Kidney (tissue), 14 donors: ENCODE data around the gene PLCB3. TPM values are rescaled to one million over a fixed set of nuclear protein-coding genes. Genes with fewer than 3 reads are reported as not detected.

Experiments
- DNase-seq, 5 donors: peaks; one replicate each; pipeline ENCODE4 v3.0.0-alpha.2; 2013 to 2020
- FAIRE-seq: peaks from 2 replicates; lab custom pipeline; 2012; peaks lifted over from hg19 to GRCh38; lab: Jason Lieb, UNC
- H3K27ac ChIP-seq, 2 donors: one replicate each; pipeline ENCODE4 v1.7.0; 2013; ENCODE audit warnings: low read depth in 2 of 2, low read length in 2 of 2, inconsistent platforms in 1 of 2
- H3K27me3 ChIP-seq: one replicate; pipeline ENCODE4 v1.7.1; 2013; ENCODE audit warnings: low read length, inconsistent platforms; ENCODE audit not compliant: control insufficient read depth, insufficient read depth
- H3K36me3 ChIP-seq, 3 donors: one replicate each; pipeline versions ENCODE4 v1.7.0 to v1.7.1; 2013; ENCODE audit warnings: low read length in 3 of 3, control low read depth in 1 of 3, inconsistent platforms in 1 of 3; ENCODE audit not compliant: insufficient read depth in 3 of 3, control insufficient read depth in 2 of 3
- H3K4me1 ChIP-seq, 3 donors: one replicate each; pipeline versions ENCODE4 v1.7.0 to v1.7.1; 2013; ENCODE audit warnings: low read length in 3 of 3, inconsistent platforms in 1 of 3, low read depth in 1 of 3; ENCODE audit not compliant: control insufficient read depth in 2 of 3, insufficient read depth in 2 of 3
- H3K4me3 ChIP-seq, 3 donors: one replicate each; pipeline versions ENCODE4 v1.7.0 to v1.8.1; 2013; ENCODE audit warnings: low read length in 3 of 3, control low read depth in 1 of 3, inconsistent platforms in 1 of 3
- H3K9ac ChIP-seq, 3 donors: one replicate each; pipeline versions ENCODE4 v1.7.0 to v1.7.1; 2013; ENCODE audit warnings: low read length in 3 of 3, control low read depth in 1 of 3, inconsistent platforms in 1 of 3
- H3K9me3 ChIP-seq, 3 donors: one replicate each; pipeline versions ENCODE4 v1.7.0 to v1.7.1; 2013; ENCODE audit warnings: low read length in 3 of 3, control low read depth in 1 of 3, inconsistent platforms in 1 of 3; ENCODE audit not compliant: control insufficient read depth in 2 of 3, insufficient read depth in 1 of 3
- intact Hi-C: fragments of 100-400 bp; cut with DNase I; formaldehyde crosslinking; loops from one replicate; pipeline ENCODE4 v1.11.1; 2022
- polyA plus RNA-seq: library from polyadenylated mRNA; stranded (reverse); fragments of 350-450 nt; fragmentation: Illumina TruSeq; extraction: RNeasy Lipid Tissue Mini Kit (QIAGEN cat#74804); gene quantifications from one replicate; pipeline ENCODE4 v1.2.3, GENCODE V29; 2014; ENCODE audit warnings: low read depth, low replicate concordance; ENCODE audit not compliant: insufficient read depth
- total RNA-seq: library from RNA; stranded (reverse); fragmentation: NEBNext Ultra II Directional; extraction: Animal tissue kit (Norgen Biotek cat#: 25700); gene quantifications from one replicate; pipeline ENCODE4 v1.2.1, GENCODE V29; 2021
- TF ChIP-seq, protein P1 (sequence below): IDR thresholded peaks from 3 replicates; pipeline ENCODE4 v1.5.1; 2012; ENCODE audit warnings: mild to moderate bottlenecking, moderate library complexity, borderline replicate concordance; ENCODE audit not compliant: insufficient read depth; ENCODE audit errors: extremely low read depth
- donor health status: control.
- donor health status: control.
- donor health status: control.
- donor health status: control.
- donor health status: control.
- donor health status: DM: yes; HTN: yes; CAD: no.
- donor health status: Normal renal cell carcinoma (clear cell type).

PLCB3 gene
- total and polyA plus RNA-seq, 2 donors from 2014 or later, result 9.6 to 24.6 TPM

DNA sequence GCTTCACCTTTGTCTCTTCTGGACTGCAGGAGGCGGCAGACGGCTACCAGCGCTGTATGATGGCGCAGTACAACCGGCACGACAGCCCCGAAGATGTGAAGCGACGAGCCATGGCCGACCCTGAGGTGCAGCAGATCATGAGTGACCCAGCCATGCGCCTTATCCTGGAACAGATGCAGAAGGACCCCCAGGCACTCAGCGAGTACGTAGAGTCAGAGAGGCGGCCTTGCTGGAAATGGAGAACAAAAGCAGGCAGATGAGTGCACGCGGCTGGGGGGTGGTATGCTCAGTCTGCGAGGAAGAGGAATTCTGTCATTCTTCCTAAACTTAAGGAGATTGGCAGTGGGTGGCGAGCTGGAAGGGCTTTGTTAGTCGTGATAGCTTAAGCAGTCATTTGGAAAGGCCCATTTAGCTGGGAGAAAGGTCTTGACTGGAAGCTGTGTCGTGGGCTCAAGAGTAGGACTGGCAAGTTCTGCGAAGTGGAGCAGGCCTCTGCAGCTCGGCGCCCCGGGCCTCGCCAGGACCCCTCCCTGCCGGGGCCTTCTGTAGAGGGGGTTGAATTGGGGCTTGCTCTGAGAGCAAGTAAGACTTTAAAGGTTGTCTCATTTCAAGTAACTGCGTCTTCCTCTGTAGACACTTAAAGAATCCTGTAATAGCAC is 47.8 kb upstream of the PLCB3 start:
- H3K9ac ChIP-seq, result no peak overlapping the region
- H3K27me3 ChIP-seq, result no peaks in the 10 kb centered on the region
- no peak overlapping the region for H3K4me3 ChIP-seq
- DNase-seq, result no peak
- FAIRE-seq, result no peak
- H3K4me1 ChIP-seq, result peaks cover 0 to 5% (median 0%) of the 10 kb centered on the region in 3 donors
- intact Hi-C loops, result no loop called here
- H3K9me3 ChIP-seq, result no peaks in the 10 kb centered on the region
- H3K36me3 ChIP-seq, result peaks cover 4 to 37% (median 24%) of the 10 kb centered on the region in 3 donors
- TF ChIP-seq, protein P1, sequence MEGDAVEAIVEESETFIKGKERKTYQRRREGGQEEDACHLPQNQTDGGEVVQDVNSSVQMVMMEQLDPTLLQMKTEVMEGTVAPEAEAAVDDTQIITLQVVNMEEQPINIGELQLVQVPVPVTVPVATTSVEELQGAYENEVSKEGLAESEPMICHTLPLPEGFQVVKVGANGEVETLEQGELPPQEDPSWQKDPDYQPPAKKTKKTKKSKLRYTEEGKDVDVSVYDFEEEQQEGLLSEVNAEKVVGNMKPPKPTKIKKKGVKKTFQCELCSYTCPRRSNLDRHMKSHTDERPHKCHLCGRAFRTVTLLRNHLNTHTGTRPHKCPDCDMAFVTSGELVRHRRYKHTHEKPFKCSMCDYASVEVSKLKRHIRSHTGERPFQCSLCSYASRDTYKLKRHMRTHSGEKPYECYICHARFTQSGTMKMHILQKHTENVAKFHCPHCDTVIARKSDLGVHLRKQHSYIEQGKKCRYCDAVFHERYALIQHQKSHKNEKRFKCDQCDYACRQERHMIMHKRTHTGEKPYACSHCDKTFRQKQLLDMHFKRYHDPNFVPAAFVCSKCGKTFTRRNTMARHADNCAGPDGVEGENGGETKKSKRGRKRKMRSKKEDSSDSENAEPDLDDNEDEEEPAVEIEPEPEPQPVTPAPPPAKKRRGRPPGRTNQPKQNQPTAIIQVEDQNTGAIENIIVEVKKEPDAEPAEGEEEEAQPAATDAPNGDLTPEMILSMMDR, result no peak
- no peak overlapping the region for H3K27ac ChIP-seq

DNA sequence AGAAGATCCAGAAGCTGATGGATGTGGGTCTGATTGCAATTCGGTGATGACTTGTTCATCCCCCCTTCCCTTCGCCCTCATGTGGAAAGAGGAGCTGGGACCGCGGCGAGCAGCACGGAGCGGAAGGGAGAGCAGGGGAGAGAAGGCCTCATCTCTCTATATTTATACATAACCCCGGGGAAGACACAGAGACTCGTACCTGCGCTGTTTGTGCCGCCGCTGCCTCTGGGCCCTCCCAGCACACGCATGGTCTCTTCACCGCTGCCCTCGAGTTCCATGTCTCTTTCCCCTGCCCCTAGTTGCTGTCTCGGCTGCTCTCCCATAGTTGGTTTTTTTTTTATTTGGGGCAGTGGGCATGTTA is 47.3 kb upstream of the PLCB3 start:
- intact Hi-C loops, result no loop called here

DNA sequence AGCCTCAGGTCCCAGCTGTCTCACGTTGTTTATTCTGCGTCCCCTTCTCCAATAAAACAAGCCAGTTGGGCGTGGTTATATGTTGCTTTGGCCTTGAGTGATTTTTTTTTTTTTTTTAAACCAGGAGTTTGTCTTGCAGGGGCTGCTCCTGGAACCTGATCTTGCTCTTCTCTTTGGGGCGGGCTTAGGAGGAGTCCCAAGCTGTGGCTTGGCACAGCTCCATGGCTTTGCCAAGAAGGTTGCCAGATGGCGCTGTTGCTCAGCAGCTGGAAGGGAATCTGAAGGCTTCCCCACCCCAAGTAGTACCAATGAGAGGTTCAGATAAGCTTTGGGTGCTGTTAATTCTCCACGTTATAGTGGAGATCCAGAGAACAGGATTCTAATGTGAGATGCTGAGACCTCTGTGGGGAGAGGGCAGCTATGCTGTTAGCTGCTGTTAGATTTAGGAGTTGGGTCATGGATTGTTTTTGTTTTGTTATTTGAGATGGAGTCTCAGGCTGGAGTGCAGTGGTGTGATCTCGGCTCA is 46.8 kb upstream of the PLCB3 start:
- TF ChIP-seq, protein P1, result peak; percentile 87
- Histone ChIP-seq H3K4me3 (no peak overlapping the region), H3K9me3 (no peaks in the 10 kb centered on the region), H3K4me1 (peaks cover 0 to 5% (median 0%) of the 10 kb centered on the region in 3 donors), H3K27ac (no peak overlapping the region), H3K9ac (no peak overlapping the region), H3K36me3 (peaks cover 4 to 37% (median 24%) of the 10 kb centered on the region in 3 donors), H3K27me3 (no peaks in the 10 kb centered on the region)
- intact Hi-C loops, result no loop called here
- peak; percentile 87 to 96 (median 94) for DNase-seq
- FAIRE-seq, result no peak

More for the DNA sequence above, 47.3 kb upstream of the PLCB3 start:
- no peak overlapping the region for H3K27ac ChIP-seq
- H3K9me3 ChIP-seq, result no peaks in the 10 kb centered on the region
- TF ChIP-seq, protein P1, result no peak
- H3K27me3 ChIP-seq, result no peaks in the 10 kb centered on the region
- peaks cover 4 to 37% (median 24%) of the 10 kb centered on the region in 3 donors for H3K36me3 ChIP-seq
- no peak overlapping the region for H3K9ac ChIP-seq
- peak in 1 of 5 donors; percentile 40 for DNase-seq
- no peak overlapping the region for H3K4me3 ChIP-seq
- no peak for FAIRE-seq
- H3K4me1 ChIP-seq, result peaks cover 0 to 5% (median 0%) of the 10 kb centered on the region in 3 donors
